Activated naive CD8-positive, alpha-beta T cell treated with anti-CD3 and anti-CD28 coated beads for 36 hours (primary cell): Measurements from ENCODE around the gene PLA2G4E. TPM values are rescaled to one million over a fixed set of nuclear protein-coding genes. Genes with fewer than 3 reads are reported as not detected.

Experiments used
- DNase-seq: peaks from one replicate; pipeline ENCODE4 v3.0.0; 2021
- H3K27ac Mint-ChIP-seq: one replicate; pipeline ENCODE4 v1.8.0; 2022; ENCODE audit warnings: mild to moderate bottlenecking, moderate library complexity, mixed read lengths
- H3K27me3 Mint-ChIP-seq: one replicate; pipeline ENCODE4 v1.8.0; 2022; ENCODE audit warnings: mild to moderate bottlenecking, mixed read lengths
- H3K36me3 Mint-ChIP-seq: one replicate; pipeline ENCODE4 v1.8.0; 2021; ENCODE audit warnings: mild to moderate bottlenecking, mixed read lengths
- H3K4me1 Mint-ChIP-seq: one replicate; pipeline ENCODE4 v1.8.0; 2021; ENCODE audit warnings: mixed read lengths
- H3K4me3 Mint-ChIP-seq: one replicate; pipeline ENCODE4 v1.8.0; 2022; ENCODE audit warnings: mild to moderate bottlenecking, moderate library complexity, mixed read lengths
- H3K9me3 Mint-ChIP-seq: one replicate; pipeline ENCODE4 v1.8.0; 2022; ENCODE audit warnings: mixed read lengths
- total RNA-seq, 2 experiments: library from RNA; stranded (reverse); gene quantifications; one replicate each; pipeline ENCODE4 v1.2.3, GENCODE V29; 2021

PLA2G4E gene
- total RNA-seq, 2 experiments from 2014 or later = not detected

GRCh38 chr15:41937568-41937923 is 83.3 kb downstream of the PLA2G4E start:
- Mint-ChIP-seq H3K27me3 (no peaks in the 10 kb centered on the region), H3K27ac (peak overlapping the region; percentile 98), H3K4me1 (peaks cover 64% of the 10 kb centered on the region), H3K9me3 (peaks cover 2% of the 10 kb centered on the region), H3K4me3 (peak overlapping the region; percentile 58), H3K36me3 (peaks cover 32% of the 10 kb centered on the region)
- DNase-seq = no peak

- Mint-ChIP-seq H3K9me3 (peaks cover 2% of the 10 kb centered on the region), H3K4me3 (peak overlapping the region; percentile 58), H3K27ac (peak overlapping the region; percentile 98), H3K36me3 (peaks cover 32% of the 10 kb centered on the region), H3K27me3 (no peaks in the 10 kb centered on the region), H3K4me1 (peaks cover 64% of the 10 kb centered on the region)
- DNase-seq = peak; percentile 70
These were observed 83.9 kb downstream of the PLA2G4E start for GRCh38 chr15:41936649-41937567.

- Mint-ChIP-seq H3K36me3 (peaks cover 32% of the 10 kb centered on the region), H3K27ac (peak overlapping the region; percentile 98), H3K9me3 (peaks cover 2% of the 10 kb centered on the region), H3K4me1 (peaks cover 63% of the 10 kb centered on the region), H3K4me3 (peak overlapping the region; percentile 58), H3K27me3 (no peaks in the 10 kb centered on the region)
- DNase-seq = no peak
These were observed 84.7 kb downstream of the PLA2G4E start for GRCh38 chr15:41936155-41936554.

GRCh38 chr15:41935566-41936020 is 85.2 kb downstream of the PLA2G4E start:
- Mint-ChIP-seq H3K9me3 (peaks cover 2% of the 10 kb centered on the region), H3K4me1 (peaks cover 57% of the 10 kb centered on the region), H3K27me3 (no peaks in the 10 kb centered on the region), H3K36me3 (peaks cover 30% of the 10 kb centered on the region), H3K27ac (peak overlapping the region; percentile 98), H3K4me3 (peak overlapping the region; percentile 38)
- DNase-seq = peak; percentile 21

- Mint-ChIP-seq H3K27ac (peak overlapping the region; percentile 98), H3K4me1 (peaks cover 58% of the 10 kb centered on the region), H3K27me3 (no peaks in the 10 kb centered on the region), H3K4me3 (peak overlapping the region; percentile 62), H3K36me3 (peaks cover 26% of the 10 kb centered on the region), H3K9me3 (peaks cover 2% of the 10 kb centered on the region)
- DNase-seq = peak; percentile 64
These were observed 86.0 kb downstream of the PLA2G4E start for GRCh38 chr15:41934843-41935242.

GRCh38 chr15:41933771-41934170 is 87.1 kb downstream of the PLA2G4E start:
- H3K4me3 Mint-ChIP-seq = no peak overlapping the region
- H3K27ac Mint-ChIP-seq = peak overlapping the region; percentile 98
- peaks cover 26% of the 10 kb centered on the region for H3K36me3 Mint-ChIP-seq
- no peaks in the 10 kb centered on the region for H3K27me3 Mint-ChIP-seq
- DNase-seq = no peak
- peaks cover 66% of the 10 kb centered on the region for H3K4me1 Mint-ChIP-seq
- H3K9me3 Mint-ChIP-seq = peaks cover 2% of the 10 kb centered on the region

- DNase-seq = no peak
- peaks cover 65% of the 10 kb centered on the region for H3K4me1 Mint-ChIP-seq
- H3K9me3 Mint-ChIP-seq = peaks cover 2% of the 10 kb centered on the region
- no peak overlapping the region for H3K27ac Mint-ChIP-seq
- no peak overlapping the region for H3K4me3 Mint-ChIP-seq
- peaks cover 26% of the 10 kb centered on the region for H3K36me3 Mint-ChIP-seq
- H3K27me3 Mint-ChIP-seq = no peaks in the 10 kb centered on the region
These were observed 87.5 kb downstream of the PLA2G4E start for GRCh38 chr15:41933326-41933725.

GRCh38 chr15:41932511-41933289 is 88.1 kb downstream of the PLA2G4E start:
- peaks cover 61% of the 10 kb centered on the region for H3K4me1 Mint-ChIP-seq
- H3K4me3 Mint-ChIP-seq = no peak overlapping the region

GRCh38 chr15:41932101-41932500 is 88.7 kb downstream of the PLA2G4E start:
- Mint-ChIP-seq H3K9me3 (peaks cover 1% of the 10 kb centered on the region), H3K27ac (no peak overlapping the region), H3K4me3 (no peak overlapping the region), H3K4me1 (peaks cover 55% of the 10 kb centered on the region), H3K36me3 (peaks cover 17% of the 10 kb centered on the region), H3K27me3 (no peaks in the 10 kb centered on the region)
- no peak for DNase-seq

More at GRCh38 chr15:41932511-41933289, 88.1 kb downstream of the PLA2G4E start:
- Mint-ChIP-seq H3K36me3 (peaks cover 23% of the 10 kb centered on the region), H3K27ac (no peak overlapping the region), H3K27me3 (no peaks in the 10 kb centered on the region), H3K9me3 (peaks cover 2% of the 10 kb centered on the region)
- no peak for DNase-seq

Other genes with a start within 250 kb of the PLA2G4E start
- gene MAPKBP1, start 246.6 kb downstream of the PLA2G4E start, total RNA-seq = 10 to 100 TPM; 13.2 to 14.2 TPM
- 10 to 100 TPM in 1 of 2 experiments, 1 to 10 TPM in 1; 9.4 to 10.9 TPM for gene JMJD7, start 192.9 kb downstream of the PLA2G4E start, total RNA-seq
- gene PLA2G4B, start 182.2 kb downstream of the PLA2G4E start, total RNA-seq = 1 to 10 TPM; 2.1 to 2.2 TPM
- under 1 TPM; 0.19 to 0.30 TPM for gene SPTBN5, start 127.0 kb downstream of the PLA2G4E start, total RNA-seq
- 10 to 100 TPM; 23.5 to 23.6 TPM for gene EHD4, start 48.5 kb downstream of the PLA2G4E start, total RNA-seq
- gene PLA2G4D, start 73.5 kb upstream of the PLA2G4E start, total RNA-seq = not detected
- gene PLA2G4F, start 135.6 kb upstream of the PLA2G4E start, total RNA-seq = not detected
- gene VPS39, start 187.3 kb upstream of the PLA2G4E start, total RNA-seq = 10 to 100 TPM; 43.3 to 44.2 TPM